SK-N-SH treated with all-trans-retinoic acid at 6 μM for 48 hours (cell line): Measurements from ENCODE around the gene SLC2A4RG.

Source experiments
- ATAC-seq: fragments of 200-7000 bp; cut with Tn5 transposase; 3 replicates; pipeline ENCODE4 v1.9.1; 2020; ENCODE audit warnings: mild to moderate bottlenecking, moderate library complexity
- ARNTL ChIP-seq: fragments of 450-650 bp; formaldehyde crosslinking; IDR thresholded peaks from 2 replicates; pipeline ENCODE4 v1.5.0; 2020; ENCODE audit warnings: low read depth, mild to moderate bottlenecking, moderate library complexity, borderline replicate concordance
- BACH2 ChIP-seq: fragments of 250-450 bp; sonication (Bioruptor Pico); IDR thresholded peaks from 2 replicates; pipeline ENCODE4 v1.9.0; 2021; ENCODE audit warnings: mild to moderate bottlenecking, borderline replicate concordance
- CREB5 ChIP-seq: fragments of 250-450 bp; sonication (Bioruptor Pico); IDR thresholded peaks from 2 replicates; pipeline ENCODE4 v1.5.1; 2020; ENCODE audit warnings: low read depth, mild to moderate bottlenecking, moderate library complexity
- CSRNP3 ChIP-seq: fragments of 250-450 bp; sonication (Bioruptor Pico); IDR thresholded peaks from 2 replicates; pipeline ENCODE4 v1.5.1; 2021; ENCODE audit warnings: mild to moderate bottlenecking, moderate library complexity
- ESRRG ChIP-seq: fragments of 250-450 bp; sonication (Bioruptor Pico); IDR thresholded peaks from 2 replicates; pipeline ENCODE4 v1.6.1; 2021; ENCODE audit warnings: mild to moderate bottlenecking
- GLIS3 ChIP-seq: fragments of 250-450 bp; sonication (Bioruptor Pico); IDR thresholded peaks from 2 replicates; pipeline ENCODE4 v1.5.0; 2020; ENCODE audit warnings: mild to moderate bottlenecking, moderate library complexity
- OSR1 ChIP-seq: fragments of 250-450 bp; sonication (Bioruptor Pico); IDR thresholded peaks from 2 replicates; pipeline ENCODE4 v1.8.0; 2022; ENCODE audit warnings: moderate library complexity, mild to moderate bottlenecking, inconsistent platforms
- PATZ1 ChIP-seq: fragments of 250-450 bp; sonication (Bioruptor Pico); IDR thresholded peaks from 2 replicates; pipeline ENCODE4 v1.8.0; 2020; ENCODE audit warnings: mild to moderate bottlenecking, moderate library complexity, borderline replicate concordance
- POU6F1 ChIP-seq: fragments of 250-450 bp; sonication (Bioruptor Pico); IDR thresholded peaks from 2 replicates; pipeline ENCODE4 v1.8.0; 2021; ENCODE audit warnings: low read depth, mild to moderate bottlenecking, moderate library complexity, borderline replicate concordance
- PPARA ChIP-seq: fragments of 250-450 bp; sonication (Bioruptor Pico); IDR thresholded peaks from 2 replicates; pipeline ENCODE4 v1.5.0; 2020; ENCODE audit warnings: mild to moderate bottlenecking, borderline replicate concordance
- RARB ChIP-seq: fragments of 250-450 bp; sonication (Bioruptor Pico); IDR thresholded peaks from 2 replicates; pipeline ENCODE4 v1.8.0; 2021; ENCODE audit warnings: mild to moderate bottlenecking, moderate library complexity
- ZFP3 ChIP-seq: fragments of 250-450 bp; sonication (Bioruptor Pico); IDR thresholded peaks from 2 replicates; pipeline ENCODE4 v1.5.0; 2020; ENCODE audit warnings: mild to moderate bottlenecking, moderate library complexity
- ZFP30 ChIP-seq: fragments of 450-650 bp; formaldehyde crosslinking; IDR thresholded peaks from 2 replicates; pipeline ENCODE4 v1.5.0; 2022; ENCODE audit warnings: mild to moderate bottlenecking, moderate library complexity
- ZNF565 ChIP-seq: fragments of 450-650 bp; formaldehyde crosslinking; conservative IDR thresholded peaks from 2 replicates; pipeline ENCODE4 v1.5.0; 2020; ENCODE audit warnings: low read depth, mild to moderate bottlenecking, moderate library complexity
- ZNF70 ChIP-seq: fragments of 450-650 bp; formaldehyde crosslinking; IDR thresholded peaks from 2 replicates; pipeline ENCODE4 v1.5.0; 2020; ENCODE audit warnings: mild to moderate bottlenecking, moderate library complexity
- ZNF8 ChIP-seq: fragments of 450-650 bp; formaldehyde crosslinking; IDR thresholded peaks from 2 replicates; pipeline ENCODE4 v1.5.0; 2020; ENCODE audit warnings: mild to moderate bottlenecking, moderate library complexity

The SLC2A4RG gene

GRCh38 chr20:63732118-63733095 is 7.2 kb upstream of the SLC2A4RG start:
- no peak for ATAC-seq
- TF ChIP-seq BACH2 (CRISPR knock-in tag): no peak
- TF ChIP-seq ESRRG (CRISPR knock-in tag): no peak

GRCh38 chr20:63733117-63733516 is 6.5 kb upstream of the SLC2A4RG start:
- no peak for ATAC-seq
- no peak for TF ChIP-seq GLIS3 (CRISPR knock-in tag)
- no peak for TF ChIP-seq ZNF70
- TF ChIP-seq OSR1 (CRISPR knock-in tag): no peak
- TF ChIP-seq, all 23 proteins: peak for 0

GRCh38 chr20:63733579-63734081 is 5.9 kb upstream of the SLC2A4RG start:
- TF ChIP-seq POU6F1 (no peak), RARB (CRISPR knock-in tag) (no peak), ARNTL (CRISPR knock-in tag) (no peak), CSRNP3 (CRISPR knock-in tag) (no peak), PPARA (no peak), ZFP30 (no peak), CREB5 (CRISPR knock-in tag) (no peak), GLIS3 (CRISPR knock-in tag) (no peak), ZNF565 (CRISPR knock-in tag) (no peak), ZNF70 (no peak), BACH2 (CRISPR knock-in tag) (no peak), PATZ1 (CRISPR knock-in tag) (no peak), ESRRG (CRISPR knock-in tag) (no peak), ZNF8 (CRISPR knock-in tag) (no peak), ZFP3 (CRISPR knock-in tag) (no peak), OSR1 (CRISPR knock-in tag) (no peak)
- no peak for ATAC-seq

GRCh38 chr20:63734111-63734945 is 5.2 kb upstream of the SLC2A4RG start:
- no peak for ATAC-seq
- TF ChIP-seq PATZ1 (CRISPR knock-in tag): no peak
